HG03558 (cell line): ENCODE data around the gene UNC13A.

Experiments
- ATAC-seq: cut with Tn5 transposase; IDR thresholded peaks from one replicate; pipeline ENCODE4 v1.9.1; 2021; ENCODE audit warnings: moderate number of reproducible peaks; ENCODE audit not compliant: unreplicated experiment; ENCODE audit errors: extremely low read depth

The UNC13A gene

GRCh38 chr19:17673937-17674799 lies 14.0 kb downstream of the UNC13A start:
- no peak for ATAC-seq

GRCh38 chr19:17671906-17672305 lies 16.2 kb downstream of the UNC13A start:
- ATAC-seq, result no peak

- no peak for ATAC-seq
Observed at GRCh38 chr19:17669419-17669818, 18.7 kb downstream of the UNC13A start.

- no peak for ATAC-seq
Observed at GRCh38 chr19:17665058-17665457, 23.1 kb downstream of the UNC13A start.

GRCh38 chr19:17659996-17660395 lies 28.2 kb downstream of the UNC13A start:
- no peak for ATAC-seq

- no peak for ATAC-seq
Observed at GRCh38 chr19:17658666-17659065, 29.5 kb downstream of the UNC13A start.

GRCh38 chr19:17658240-17658639 lies 29.9 kb downstream of the UNC13A start:
- no peak for ATAC-seq

GRCh38 chr19:17656970-17657369 lies 31.2 kb downstream of the UNC13A start:
- no peak for ATAC-seq

- ATAC-seq, result no peak
Observed at GRCh38 chr19:17655751-17656472, 32.2 kb downstream of the UNC13A start.

GRCh38 chr19:17654993-17655392 lies 33.2 kb downstream of the UNC13A start:
- ATAC-seq, result no peak

- ATAC-seq, result no peak
Observed at GRCh38 chr19:17652627-17653026, 35.5 kb downstream of the UNC13A start.

- no peak for ATAC-seq
Observed at GRCh38 chr19:17648786-17649185, 39.4 kb downstream of the UNC13A start.

- ATAC-seq, result no peak
Observed at GRCh38 chr19:17648097-17648660, 40.0 kb downstream of the UNC13A start.

- no peak for ATAC-seq
Observed at GRCh38 chr19:17647071-17648020, 40.8 kb downstream of the UNC13A start.

- no peak for ATAC-seq
Observed at GRCh38 chr19:17646441-17646840, 41.7 kb downstream of the UNC13A start.

- ATAC-seq, result no peak
Observed at GRCh38 chr19:17645339-17645963, 42.7 kb downstream of the UNC13A start.

GRCh38 chr19:17642656-17643055 lies 45.5 kb downstream of the UNC13A start:
- ATAC-seq, result no peak

- ATAC-seq, result no peak
Observed at GRCh38 chr19:17641846-17642245, 46.3 kb downstream of the UNC13A start.

GRCh38 chr19:17641181-17641580 lies 47.0 kb downstream of the UNC13A start:
- no peak for ATAC-seq

- no peak for ATAC-seq
Observed at GRCh38 chr19:17633700-17634099, 54.5 kb downstream of the UNC13A start.
